GM12892 (cell line): ENCODE results near the gene CADM4.

ENCODE experiments used
- POLR2A ChIP-seq: IDR thresholded peaks from 2 replicates; pipeline ENCODE4 v1.6.1; 2011; ENCODE audit warnings: low read depth, low read length, control low read depth
- POLR2AphosphoS5 ChIP-seq: IDR thresholded peaks from 2 replicates; pipeline ENCODE4 v1.6.1; 2011; ENCODE audit warnings: low read depth, low read length, control low read depth

- TF ChIP-seq POLR2A (no peak), POLR2AphosphoS5 (no peak)
These were observed 5.6 kb downstream of the CADM4 start for GRCh38 chr19:43634068-43634467.
